Peyer's patch (tissue), 4 donors: Measurements from ENCODE around the gene BBLN.

ENCODE experiments used
- CTCF ChIP-seq, 6 experiments: fragments of 450-650 bp in 4 of 6; fragments of 200-600 bp in 2 of 6; sonication (generic) in 1 of 6; IDR thresholded peaks; one replicate each; pipeline ENCODE4 v1.5.1; 2017 to 2019; ENCODE audit warnings: antibody characterized with exemption in 6 of 6, mild to moderate bottlenecking in 3 of 6, moderate library complexity in 1 of 6
- POLR2A ChIP-seq, 2 donors: fragments of 450-650 bp; IDR thresholded peaks; one replicate each; pipeline ENCODE4 v1.5.1; 2017; ENCODE audit warnings: antibody characterized with exemption in 2 of 2, mild to moderate bottlenecking in 2 of 2, moderate library complexity in 2 of 2

DNA sequence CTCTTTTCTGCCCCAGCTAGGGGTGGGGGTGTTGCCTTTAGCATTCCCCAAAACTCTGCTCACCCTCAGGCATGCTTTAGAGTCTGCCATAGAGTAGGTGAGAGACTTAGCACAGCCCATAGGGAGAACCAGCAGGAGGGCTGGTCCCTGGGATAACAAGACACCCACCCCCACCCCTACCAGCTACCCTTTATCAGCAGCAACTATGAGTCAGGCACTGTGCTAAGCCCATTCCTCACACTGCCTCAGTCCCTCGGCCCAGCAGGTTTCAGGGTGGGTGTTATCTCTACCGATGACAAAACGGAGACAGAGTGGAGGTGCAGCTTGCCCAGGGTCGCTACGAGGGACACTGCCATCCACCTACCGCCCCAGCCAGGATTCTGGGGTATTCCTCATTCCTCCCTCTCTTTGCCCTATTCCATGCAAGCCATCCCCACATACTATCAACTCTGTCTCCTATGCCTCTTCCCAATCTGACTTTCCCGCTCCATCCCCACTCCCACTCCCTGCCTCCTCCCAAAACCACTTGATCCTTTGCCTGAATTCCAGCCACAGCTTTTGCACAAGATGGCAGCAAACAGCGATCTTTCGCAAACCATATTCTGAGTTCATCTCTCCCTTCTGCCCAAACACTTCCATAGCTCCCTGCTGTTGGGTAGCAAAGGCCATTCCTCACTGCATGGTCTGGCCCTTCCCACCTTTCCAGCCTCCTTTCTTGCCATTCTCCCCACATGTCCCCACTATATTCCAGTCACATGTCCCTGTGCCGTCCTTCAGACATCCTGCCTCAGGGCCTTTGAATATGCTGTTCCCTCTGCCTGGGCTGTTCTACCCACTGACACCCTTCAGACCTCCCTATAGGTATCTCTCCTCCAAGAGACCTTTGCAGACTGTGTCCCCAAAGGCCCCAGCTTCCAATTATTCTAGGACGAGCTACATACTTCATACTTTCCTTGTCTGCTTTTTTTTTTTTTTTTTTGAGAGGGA, 26.2 kb downstream of the BBLN start:
- TF ChIP-seq CTCF (IDR thresholded peaks at IDR 0.05), result no peak
- TF ChIP-seq POLR2A (IDR thresholded peaks at IDR 0.05), result no peak
